Fibroblast of skin of abdomen (primary cell): ENCODE measurements around the gene STPG1.

Source experiments
- DNase-seq: peaks from one replicate; pipeline ENCODE4 v3.0.0-alpha.2; 2013

Gene STPG1

DNA sequence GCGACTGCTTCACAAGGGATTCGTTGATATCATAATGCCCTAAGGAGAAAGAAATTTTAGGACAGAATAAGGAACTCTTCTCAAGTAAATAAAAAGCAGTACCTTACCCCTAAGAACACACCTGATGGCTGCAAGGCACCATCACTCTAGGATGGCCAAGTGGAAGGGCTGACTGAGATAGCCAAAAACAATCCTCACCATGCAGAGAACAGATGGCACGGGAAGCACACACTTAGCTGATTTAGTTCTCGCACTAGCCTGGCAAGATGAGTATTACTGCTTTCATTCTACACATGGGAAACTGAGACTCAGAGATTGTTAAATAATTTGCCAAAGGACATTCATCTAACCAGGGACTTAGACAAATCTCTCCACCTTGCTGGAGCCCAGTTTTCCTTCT is 43.8 kb downstream of the STPG1 start:
- no peak for DNase-seq

DNA sequence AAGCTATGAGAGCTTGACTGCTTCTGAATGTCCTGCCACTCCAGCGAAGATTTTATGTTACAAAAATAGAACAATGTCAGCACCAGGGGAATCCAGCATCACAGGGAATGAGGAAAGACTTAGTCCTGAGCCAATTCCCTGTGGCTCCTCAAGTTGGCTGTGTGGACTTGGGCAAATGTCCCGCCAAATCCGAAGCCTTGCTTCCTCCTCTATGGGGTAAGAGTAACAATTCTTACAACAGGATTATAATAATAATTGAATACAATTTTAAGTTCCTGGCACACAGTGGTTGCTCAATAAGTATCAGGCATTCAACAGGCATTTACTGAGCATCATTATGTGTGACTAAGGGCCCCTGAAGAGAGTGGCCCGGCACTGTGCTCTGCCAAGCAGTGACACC is 44.4 kb downstream of the STPG1 start:
- DNase-seq, result no peak

DNA sequence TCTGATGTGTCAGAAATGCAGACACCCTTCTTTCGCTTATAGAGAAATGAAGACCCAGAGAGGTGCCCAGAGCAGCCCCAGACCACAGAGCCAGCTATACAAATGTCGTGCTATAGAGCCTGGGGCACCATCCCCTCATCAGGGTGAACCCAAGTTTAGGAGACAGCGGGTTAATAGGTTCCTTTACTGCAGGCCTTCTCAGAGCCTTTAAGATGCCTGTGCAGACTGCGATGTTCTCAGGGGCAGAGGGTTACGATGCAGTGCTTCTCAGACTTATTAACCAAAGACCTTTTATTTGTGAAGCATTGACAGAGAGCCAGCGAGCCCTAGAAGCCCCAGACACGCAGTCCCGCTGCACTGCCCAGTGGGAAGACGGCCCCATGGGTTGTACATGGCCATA is 46.9 kb downstream of the STPG1 start:
- DNase-seq, result no peak

DNA sequence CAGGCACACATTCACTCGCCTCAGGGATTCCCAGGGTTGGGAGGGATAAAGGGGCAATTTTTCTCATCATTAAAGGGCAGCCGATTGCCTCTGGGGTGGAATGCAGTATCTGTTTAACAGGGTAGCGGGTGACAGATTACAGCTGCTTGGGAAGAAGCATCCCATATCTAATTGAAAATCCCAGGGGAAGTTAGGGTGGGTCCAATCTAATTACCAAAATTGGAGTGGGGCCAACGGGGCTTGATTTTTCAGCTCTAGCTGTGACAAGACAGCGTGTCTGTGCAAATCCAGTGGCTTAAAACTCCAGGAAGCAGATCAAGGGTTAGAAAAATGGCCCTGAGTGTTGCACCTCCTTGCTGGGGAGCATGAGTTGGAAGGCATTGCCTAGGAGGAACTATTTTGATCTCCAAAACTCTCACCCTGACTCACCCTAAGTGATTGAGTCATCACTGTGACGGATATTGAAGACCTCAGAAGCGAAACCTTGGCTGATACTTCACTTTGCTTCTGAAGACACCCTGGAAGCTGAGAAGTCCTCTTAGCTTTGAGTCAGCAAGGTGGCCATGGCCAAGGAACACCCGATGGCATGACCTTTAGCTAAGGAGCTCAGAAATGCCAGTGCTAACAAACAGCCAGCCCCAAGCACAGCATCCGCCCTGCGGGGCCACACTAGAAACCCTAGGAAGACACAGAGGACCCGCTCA is 48.5 kb downstream of the STPG1 start:
- DNase-seq, result peak; percentile 83

DNA sequence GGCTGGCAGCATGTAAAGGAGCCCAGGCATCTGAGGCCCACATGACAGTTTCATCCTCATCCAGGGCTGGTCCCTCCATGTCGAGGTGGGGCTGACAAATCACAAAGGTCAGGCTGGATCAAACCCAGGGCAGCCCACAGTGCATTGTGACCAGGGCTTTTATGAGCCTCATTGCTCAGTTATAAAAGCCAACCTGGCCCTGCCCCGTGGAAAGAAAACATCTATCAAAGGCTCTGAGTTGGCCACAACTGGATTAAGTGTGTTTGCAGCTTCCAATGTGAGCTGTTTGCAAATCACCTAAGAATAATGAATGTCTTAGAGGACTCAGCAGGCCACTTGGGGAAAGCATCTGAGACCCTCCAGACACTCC is 49.0 kb downstream of the STPG1 start:
- no peak for DNase-seq

DNA sequence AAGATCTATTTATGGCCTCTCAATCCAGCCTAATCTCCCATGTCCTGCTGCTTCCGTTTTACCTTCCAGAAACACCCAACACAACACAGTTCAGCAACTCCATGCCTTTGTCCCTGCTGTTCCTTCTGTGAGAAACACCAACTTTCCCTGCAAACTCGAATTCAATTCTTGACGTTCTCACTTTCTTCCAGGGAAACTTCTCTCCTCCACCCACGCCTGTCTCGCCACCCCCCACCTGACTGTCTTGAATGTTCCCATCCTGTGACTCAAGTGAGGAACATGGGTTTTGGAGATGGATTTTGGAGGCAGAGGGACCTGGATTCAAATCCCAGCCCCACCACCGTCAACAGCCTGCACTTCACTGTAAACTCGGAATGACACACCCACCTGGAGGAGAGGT is 49.6 kb downstream of the STPG1 start:
- DNase-seq, result no peak

DNA sequence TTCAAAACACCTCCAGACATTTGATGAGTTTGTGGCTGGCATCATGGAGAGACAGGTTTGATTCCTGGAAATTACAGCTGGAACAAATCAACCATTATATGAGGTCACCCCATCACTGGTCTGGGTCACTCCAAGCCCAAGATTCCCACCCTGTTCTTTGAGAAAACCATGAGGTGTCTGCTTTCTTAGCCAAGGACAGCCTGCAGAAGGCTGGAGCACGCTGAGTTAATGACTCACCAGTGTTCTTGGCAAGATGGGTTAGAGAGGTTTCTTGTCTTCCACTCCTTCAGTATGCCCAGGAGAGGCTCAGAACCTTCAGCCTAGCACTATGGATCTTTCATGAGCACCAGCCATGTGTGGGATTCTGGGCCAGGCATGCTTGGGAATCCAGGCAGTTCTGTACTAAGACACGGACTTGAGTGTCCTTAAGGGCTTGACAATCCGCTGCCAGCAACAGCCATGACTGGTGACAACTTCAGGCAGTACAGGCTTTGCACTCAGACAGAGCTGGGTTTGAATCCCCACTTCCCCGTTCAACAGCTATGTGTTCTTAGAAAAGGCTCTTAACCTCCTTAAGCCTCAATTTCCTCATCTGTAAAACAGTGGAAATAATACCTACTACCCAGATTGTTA is 50.5 kb downstream of the STPG1 start:
- DNase-seq, result peak; percentile 89

DNA sequence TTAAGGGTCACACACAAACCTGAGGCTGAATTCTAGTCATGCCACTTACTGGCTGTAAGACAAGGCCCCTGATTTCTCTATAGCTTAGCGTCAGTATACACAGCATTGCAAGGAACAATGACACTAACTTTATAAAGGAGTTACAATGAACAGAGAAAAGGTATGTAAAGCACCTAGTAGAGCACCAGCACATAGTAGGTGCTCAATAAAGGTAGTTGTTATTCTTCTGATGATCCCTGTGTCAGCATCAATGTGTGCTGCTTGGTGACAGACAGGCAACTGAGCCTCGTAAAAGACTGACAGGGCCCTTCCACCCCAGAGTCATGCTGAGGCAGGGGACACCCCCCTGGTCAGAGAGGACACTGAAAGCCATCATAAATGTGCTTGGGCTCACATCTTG is 51.2 kb downstream of the STPG1 start:
- no peak for DNase-seq

DNA sequence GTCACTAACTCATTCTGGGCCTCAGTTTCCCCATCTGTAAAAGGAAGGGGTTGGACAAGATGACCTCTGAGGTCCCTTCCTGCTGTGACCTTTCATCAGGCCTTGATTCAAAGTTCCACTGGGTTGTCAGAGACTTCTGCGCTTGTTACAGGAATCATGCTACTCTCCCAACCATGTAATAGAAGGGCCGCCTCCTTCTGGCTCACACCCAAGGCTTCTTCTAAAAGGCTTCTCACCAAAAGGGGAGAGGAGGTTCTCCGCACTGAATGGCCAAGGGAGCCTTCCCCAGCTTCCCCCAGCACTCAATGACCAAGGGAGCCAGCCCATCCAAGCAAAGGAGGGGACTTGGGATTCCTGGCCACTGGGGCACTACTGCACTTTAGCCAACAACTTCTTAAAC is 51.8 kb downstream of the STPG1 start:
- DNase-seq, result no peak

DNA sequence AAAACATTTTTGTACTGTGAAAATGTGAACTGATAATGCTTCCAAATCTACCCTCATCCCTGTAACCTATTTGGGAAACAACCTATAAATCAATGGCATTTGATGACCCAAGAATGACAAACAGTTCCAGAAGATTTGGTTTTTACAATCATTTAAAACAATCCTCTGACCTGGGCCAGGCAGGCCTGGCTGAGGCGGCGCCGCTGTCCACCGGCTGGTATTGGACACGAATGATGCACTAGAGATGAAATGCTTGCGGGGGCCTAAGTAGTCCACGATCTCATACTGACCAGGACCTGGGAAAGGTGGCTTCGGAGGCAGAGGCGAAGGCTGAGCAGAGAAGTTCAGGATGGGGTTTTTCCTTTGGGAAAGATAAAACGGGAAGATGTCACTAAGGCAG is 52.9 kb downstream of the STPG1 start:
- DNase-seq, result no peak

DNA sequence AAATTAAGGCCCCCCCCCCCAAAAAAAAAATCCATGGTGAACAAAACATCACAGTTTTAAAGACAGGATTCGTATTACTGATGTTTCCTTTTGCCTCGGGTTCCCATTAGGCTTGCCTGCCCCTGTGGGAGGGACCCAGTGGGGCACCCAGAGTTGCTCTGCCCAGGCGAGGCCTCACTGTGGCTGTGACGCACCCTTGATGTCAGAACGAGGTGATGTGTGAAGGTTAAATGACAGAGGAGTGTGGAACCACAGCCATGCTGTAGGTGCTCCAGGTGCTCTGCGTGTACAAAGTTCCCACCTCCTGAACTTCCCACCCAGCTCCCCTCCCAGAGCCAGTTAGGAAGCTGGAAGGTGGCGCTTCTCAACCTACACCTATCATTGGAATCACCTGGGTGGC is 56.5 kb downstream of the STPG1 start:
- DNase-seq, result no peak

DNA sequence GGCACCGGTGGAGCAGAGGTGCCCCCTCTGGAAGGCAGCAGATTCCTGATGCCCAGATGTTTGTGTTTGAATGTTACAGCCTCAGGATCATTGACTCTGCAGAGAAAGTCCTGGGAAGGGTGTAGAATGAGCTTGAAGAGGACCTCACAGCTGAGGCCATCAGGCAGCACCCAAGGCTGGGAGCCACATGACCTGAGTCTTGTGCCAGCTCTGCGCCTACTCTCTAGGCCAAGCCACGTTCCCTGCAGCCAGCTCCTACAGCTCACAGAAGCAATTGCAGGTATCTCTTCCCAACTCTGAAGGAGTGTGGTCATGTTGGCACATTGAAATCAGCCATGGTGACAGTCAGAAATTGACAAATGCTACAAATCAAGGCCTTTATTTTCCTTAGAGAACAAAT is 58.1 kb downstream of the STPG1 start:
- no peak for DNase-seq

DNA sequence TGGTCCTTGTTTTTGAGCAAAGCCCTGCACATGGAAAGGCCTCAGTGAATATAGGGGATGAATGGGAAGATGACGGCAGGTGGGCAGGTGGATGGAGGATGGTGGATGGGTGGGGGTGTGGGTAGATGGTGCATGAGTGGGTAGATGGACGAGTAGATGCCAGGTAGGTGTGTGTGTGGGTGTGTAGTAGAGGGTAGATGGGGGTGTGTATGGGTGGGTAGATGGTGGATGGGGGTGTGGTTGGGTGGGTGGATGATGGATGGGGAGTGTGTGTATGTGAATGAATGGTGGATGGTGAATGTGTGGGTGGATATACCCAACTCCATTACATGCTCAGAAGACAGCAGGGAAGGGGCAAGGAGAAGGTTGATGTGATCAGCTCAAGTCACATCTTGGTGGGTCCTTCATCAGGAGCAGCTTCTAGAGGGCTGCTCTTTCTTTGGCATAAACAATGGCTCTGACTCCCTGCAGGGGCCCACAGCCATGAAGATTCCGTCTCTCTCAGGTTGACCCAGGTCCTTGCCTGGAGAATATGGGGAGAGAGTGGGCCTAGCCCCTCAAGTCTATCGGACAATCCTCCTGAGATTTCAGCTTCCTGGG is 60.2 kb downstream of the STPG1 start:
- no peak for DNase-seq

DNA sequence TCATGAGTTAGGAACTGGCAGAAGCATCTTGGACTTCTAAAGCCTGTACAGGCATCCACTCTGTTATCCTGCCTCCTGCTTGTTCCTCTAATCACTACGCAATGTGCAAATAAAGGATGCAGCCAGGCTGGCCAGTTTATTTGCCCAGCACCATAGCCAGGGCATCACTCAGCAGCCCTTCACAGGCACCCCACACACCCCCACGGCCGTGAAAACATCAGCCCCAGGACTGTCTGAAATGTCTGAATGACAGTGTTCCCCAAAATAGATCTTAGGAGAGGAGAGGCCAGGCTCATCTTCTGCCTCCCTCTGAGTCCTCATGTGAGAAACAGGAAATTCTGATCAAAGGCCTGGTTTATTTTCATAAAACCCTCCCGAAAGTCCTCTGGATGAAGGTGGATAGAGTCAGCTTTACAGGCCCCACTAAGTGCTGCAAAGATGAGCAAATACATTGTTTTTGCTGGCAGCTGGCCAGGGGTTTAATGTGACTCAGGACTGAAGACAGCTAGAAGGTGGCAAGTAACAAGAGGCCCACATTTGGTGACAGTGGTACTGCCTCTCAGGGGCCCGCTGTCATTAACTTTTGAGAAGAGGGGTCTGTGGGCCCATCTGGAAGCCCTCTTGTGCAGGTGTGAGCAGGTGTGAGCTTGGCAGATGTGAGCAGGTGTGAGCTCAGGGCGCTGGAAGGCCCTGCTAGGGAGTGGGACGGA is 61.5 kb downstream of the STPG1 start:
- peak; percentile 46 for DNase-seq

DNA sequence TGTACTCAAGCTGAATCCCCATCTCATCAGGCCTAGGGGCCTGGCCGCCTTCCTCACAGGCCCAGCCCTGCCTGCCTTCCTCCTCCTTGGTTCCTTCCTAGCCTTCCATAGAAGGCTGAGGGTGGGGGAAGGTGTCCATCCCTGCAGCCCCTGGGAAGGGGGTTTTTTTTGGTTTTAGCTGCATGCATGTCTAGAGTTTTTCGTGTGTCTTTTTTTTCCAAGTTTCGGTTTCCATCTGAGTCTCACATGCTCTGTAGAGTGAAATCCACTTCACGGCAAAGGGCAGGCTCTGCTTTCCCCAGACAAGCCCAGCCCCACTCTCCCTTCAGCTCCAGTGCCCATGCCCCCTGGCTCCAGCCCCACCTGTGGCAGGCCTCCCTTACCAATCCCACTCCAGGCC is 62.3 kb downstream of the STPG1 start:
- no peak for DNase-seq

DNA sequence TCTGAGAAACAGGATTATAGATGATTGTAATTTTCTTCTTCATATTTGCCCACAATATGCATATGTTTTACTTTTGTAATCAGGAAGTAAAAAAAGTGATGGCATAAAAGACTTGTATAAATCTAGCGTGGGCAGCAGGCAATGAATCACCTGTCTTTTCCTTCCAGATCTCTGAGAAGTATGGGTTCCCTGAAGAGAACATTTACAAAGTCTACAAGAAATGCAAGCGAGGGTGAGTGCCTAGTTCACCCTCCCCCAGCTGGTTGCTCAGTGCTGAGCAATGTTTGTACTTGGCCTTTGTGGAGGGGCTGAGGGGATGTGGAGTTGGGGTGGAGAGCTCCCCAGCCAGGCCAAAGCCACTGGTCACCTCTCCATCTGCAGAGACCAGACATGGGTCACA is 63.7 kb downstream of the STPG1 start:
- DNase-seq, result no peak

DNA sequence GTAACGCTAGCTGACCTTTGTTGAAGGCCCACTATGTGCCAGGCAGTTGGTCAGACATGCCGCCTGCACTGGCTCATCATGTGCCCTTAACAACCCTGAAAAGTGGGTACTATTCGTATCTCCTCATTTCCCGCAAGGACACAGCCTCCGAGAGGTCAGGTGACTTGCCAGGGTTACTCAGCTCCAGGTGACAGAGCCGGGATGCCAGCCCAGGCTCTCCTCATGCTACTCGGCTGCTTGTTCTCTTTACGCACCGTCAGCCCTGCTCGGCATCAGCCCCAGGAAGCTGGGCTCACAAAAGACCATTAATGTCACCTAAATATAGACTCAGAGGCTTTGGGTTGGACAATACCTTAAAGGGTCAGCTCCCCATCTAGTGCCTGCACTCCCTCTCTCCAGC is 65.4 kb downstream of the STPG1 start:
- no peak for DNase-seq

DNA sequence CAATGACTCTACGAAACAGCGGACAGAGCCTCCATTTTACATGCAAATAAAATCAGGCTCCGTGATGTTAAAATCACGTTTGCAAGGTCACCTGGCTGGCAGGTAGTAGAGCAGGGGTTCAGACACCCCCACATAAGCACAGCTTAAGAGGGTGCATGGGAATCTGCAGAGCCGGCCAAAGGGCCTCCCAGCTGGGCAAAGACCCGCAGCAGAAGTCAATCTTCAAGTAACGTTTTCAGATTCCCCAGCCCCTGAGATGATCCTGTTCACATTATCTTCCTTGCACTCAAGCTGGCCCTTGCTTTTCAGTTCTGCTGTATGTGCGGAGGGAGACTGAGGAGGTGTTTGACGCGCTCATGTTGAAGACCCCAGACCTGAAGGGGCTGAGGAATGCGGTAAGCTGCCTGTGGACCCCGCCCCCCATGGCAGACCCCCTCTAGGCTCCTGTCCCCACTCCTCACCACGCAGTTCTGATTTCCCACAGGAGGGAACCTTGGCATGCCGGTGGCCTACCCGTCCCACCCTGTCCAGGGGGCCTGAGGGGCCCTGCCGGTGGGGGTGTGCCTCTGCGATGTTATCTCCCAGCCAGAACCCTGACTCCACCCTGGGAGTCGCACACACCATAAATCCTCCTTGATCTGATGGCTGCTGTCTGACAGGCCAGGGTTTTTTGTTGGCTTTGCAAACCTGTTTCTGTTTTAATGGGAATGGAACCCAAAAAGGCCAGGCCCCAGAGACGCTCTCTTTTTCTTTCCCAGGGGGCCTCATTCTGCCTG is 66.2 kb downstream of the STPG1 start:
- no peak for DNase-seq

DNA sequence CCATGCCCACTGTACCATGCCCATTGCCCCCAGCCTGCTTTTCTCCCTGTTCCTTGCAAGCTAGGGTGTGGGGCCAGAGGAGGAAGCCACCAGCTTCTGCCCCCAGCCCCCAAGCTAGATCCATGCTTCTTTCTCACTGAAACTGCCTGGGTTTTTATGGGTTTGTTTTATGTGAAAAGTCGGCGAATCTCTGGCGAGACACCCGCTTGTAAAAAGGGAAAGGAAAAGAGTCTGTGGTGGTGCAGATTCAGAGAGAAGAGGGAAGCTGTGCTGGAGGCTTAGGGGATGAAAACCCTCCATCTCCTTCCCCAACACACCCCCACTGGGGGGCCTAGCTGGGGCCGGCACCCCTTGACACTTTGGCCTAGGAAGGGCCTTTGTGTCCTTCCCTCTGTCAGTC is 68.2 kb downstream of the STPG1 start:
- no peak for DNase-seq

DNA sequence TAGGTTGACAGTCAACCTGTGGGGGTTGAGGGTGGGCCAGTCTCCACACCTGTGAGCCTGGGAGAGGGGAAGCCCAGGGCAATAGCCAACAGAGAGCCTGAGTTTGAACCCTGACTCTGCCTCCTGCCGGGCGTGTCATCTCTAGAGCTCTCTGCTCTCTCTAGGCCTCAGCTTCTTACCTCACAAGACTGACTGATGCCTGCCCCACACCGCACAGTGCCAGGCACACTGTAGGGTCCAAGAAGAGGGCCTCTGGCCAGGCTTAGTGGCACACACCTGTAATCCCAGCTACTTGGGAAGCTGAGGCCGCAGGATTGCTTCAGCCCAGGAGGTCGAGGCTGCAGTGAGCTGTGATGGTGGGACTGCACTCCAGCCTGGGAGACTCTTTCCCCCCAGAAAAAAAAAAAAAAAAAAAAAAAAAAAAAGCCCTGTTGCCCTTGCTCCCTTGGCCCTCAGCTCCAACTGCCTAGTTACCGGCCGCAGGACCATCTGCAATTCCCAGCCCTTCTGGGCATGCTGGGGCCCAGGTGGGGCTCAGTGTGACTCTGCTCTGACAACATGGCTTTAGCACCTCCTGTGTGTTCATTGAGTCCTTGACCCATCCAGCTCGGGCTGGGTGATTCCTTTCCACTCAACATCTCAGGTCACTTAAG is 69.4 kb downstream of the STPG1 start:
- DNase-seq, result peak; percentile 5

DNA sequence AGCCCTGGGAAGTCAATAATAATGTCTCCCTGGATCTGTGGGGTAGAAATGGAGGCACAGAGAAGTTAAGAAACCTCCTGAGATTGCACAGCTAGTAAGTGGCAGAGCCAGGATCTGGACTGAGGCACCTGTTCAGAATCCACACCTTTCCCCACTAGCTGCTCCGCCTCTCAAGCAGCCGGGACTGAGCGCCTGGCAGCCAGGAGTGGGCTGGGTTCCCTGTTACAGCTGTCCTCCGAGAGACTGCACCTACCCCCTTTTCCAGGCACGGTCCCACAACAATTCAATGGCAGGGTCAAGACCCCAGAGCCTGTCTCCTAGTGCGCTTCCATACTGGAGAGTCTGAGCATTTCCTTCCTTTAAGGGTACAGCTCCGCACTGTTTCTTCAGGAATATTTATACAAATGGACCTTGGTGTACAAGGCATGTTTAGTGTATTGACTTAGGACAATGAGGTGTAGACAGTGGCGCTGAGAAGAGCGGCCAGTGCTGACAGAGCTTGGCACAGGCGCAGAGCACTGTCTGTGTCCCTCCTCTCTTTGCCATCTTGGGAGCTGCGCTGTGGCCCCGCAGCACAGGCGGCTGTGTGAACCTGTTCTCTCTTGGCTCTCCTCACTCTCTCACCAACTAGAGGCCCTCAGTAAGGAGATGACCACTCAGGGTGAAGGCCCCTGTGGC is 70.0 kb downstream of the STPG1 start:
- no peak for DNase-seq

DNA sequence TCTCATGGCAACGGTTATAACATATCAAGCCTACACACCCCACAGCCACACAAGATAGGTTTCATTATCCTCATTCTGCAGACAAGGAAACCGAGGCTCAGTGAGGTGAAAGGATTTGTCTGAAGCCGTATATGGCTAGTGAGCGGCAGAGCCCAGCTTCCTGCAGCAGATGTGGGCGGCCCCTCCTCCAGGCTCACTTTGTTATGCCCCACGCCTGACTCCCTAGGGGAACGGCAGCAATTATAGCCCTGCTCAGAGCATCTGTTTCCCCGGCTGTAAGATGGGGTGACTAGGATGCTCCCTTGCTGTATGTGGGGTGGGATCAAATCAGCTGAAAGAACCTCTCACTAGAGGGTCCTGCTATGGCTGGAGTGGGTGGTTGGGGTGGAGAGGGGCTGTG is 72.3 kb downstream of the STPG1 start:
- DNase-seq, result no peak
